ENCODE measurements around the gene CTIF.
"Not testable (repeated sequence)": the region's sequence is repeated elsewhere in the genome, so short reads cannot be mapped to it uniquely, and the experiment has no call there.

Gene CTIF

GRCh38 chr18:48861181-48861708 is 322.4 kb downstream of the CTIF start:
- DNase-seq, result no peak

- no peak for DNase-seq
Observed at GRCh38 chr18:48862132-48862531, 323.3 kb downstream of the CTIF start.

GRCh38 chr18:48862678-48863270 is 323.9 kb downstream of the CTIF start:
- DNase-seq, result no peak

- no peak for DNase-seq
Observed at GRCh38 chr18:48863432-48864065, 324.7 kb downstream of the CTIF start.

GRCh38 chr18:48864876-48865275 is 326.0 kb downstream of the CTIF start:
- no peak for DNase-seq

GRCh38 chr18:48866028-48866733 is 327.4 kb downstream of the CTIF start:
- DNase-seq, result no peak

GRCh38 chr18:48866856-48867255 is 328.0 kb downstream of the CTIF start:
- DNase-seq, result no peak

GRCh38 chr18:48867978-48868377 is 329.1 kb downstream of the CTIF start:
- DNase-seq, result no peak

- no peak for DNase-seq
Observed at GRCh38 chr18:48868468-48869466, 329.9 kb downstream of the CTIF start.

GRCh38 chr18:48869591-48869990 is 330.8 kb downstream of the CTIF start:
- no peak for DNase-seq

- not testable (repeated sequence) for DNase-seq
Observed at GRCh38 chr18:48870926-48871325, 332.1 kb downstream of the CTIF start.

GRCh38 chr18:48871391-48872166 is 332.7 kb downstream of the CTIF start:
- no peak for DNase-seq

GRCh38 chr18:48872234-48873145 is 333.7 kb downstream of the CTIF start:
- no peak for DNase-seq

GRCh38 chr18:48874233-48874632 is 335.4 kb downstream of the CTIF start:
- DNase-seq, result no peak

- no peak for DNase-seq
Observed at GRCh38 chr18:48874701-48875162, 335.9 kb downstream of the CTIF start.

- no peak for DNase-seq
Observed at GRCh38 chr18:48875314-48875941, 336.6 kb downstream of the CTIF start.

- no peak for DNase-seq
Observed at GRCh38 chr18:48875942-48876511, 337.2 kb downstream of the CTIF start.

GRCh38 chr18:48876590-48876989 is 337.8 kb downstream of the CTIF start:
- no peak for DNase-seq

GRCh38 chr18:48877941-48878340 is 339.1 kb downstream of the CTIF start:
- no peak for DNase-seq

- DNase-seq, result no peak
Observed at GRCh38 chr18:48878471-48878870, 339.6 kb downstream of the CTIF start.

Measured in HCEC 1CT (cell line).